ENCODE results near the gene SLC5A2.

The SLC5A2 gene

GRCh38 chr16:31474173-31474714 is 8.7 kb upstream of the SLC5A2 start:
- TF ChIP-seq CTCF (IDR thresholded peaks at IDR 0.05; ENCODE audit: borderline replicate concordance, insufficient read depth, low read depth, low read length), result no peak
- no peak overlapping the region for H3K4me3 ChIP-seq (ENCODE audit: low read depth, low read length)

- no peak for TF ChIP-seq CTCF (IDR thresholded peaks at IDR 0.05; ENCODE audit: borderline replicate concordance, insufficient read depth, low read depth, low read length)
- no peak overlapping the region for H3K4me3 ChIP-seq (ENCODE audit: low read depth, low read length)
Observed at GRCh38 chr16:31474773-31475738, 7.9 kb upstream of the SLC5A2 start.

GRCh38 chr16:31475946-31476302 is 7.0 kb upstream of the SLC5A2 start:
- no peak overlapping the region for H3K4me3 ChIP-seq (ENCODE audit: low read depth, low read length)
- no peak for TF ChIP-seq CTCF (IDR thresholded peaks at IDR 0.05; ENCODE audit: borderline replicate concordance, insufficient read depth, low read depth, low read length)

- peak overlapping the region; percentile 33 for H3K4me3 ChIP-seq (ENCODE audit: low read depth, low read length)
- no peak for TF ChIP-seq CTCF (IDR thresholded peaks at IDR 0.05; ENCODE audit: borderline replicate concordance, insufficient read depth, low read depth, low read length)
Observed at GRCh38 chr16:31476303-31477219, 6.4 kb upstream of the SLC5A2 start.

GRCh38 chr16:31477220-31478216 is 5.4 kb upstream of the SLC5A2 start:
- TF ChIP-seq CTCF (IDR thresholded peaks at IDR 0.05; ENCODE audit: borderline replicate concordance, insufficient read depth, low read depth, low read length), result 0 out of 2 replicates have a peak, but pooled peaks have one; percentile 2
- peak overlapping the region; percentile 26 for H3K4me3 ChIP-seq (ENCODE audit: low read depth, low read length)

GRCh38 chr16:31478956-31479355 is 4.0 kb upstream of the SLC5A2 start:
- TF ChIP-seq CTCF (IDR thresholded peaks at IDR 0.05; ENCODE audit: borderline replicate concordance, insufficient read depth, low read depth, low read length), result no peak

More at GRCh38 chr16:31478956-31479355, 4.0 kb upstream of the SLC5A2 start:
- H3K4me3 ChIP-seq (ENCODE audit: low read depth, low read length), result no peak overlapping the region
